ENCODE results near the gene SLC46A2. TPM values are rescaled to one million over a fixed set of nuclear protein-coding genes. Genes with fewer than 3 reads are reported as not detected.

SLC46A2 gene
- total RNA-seq, 1 experiment from 2014 or later: not detected

- Histone ChIP-seq H3K9me2 (ENCODE audit: insufficient read depth) (no peaks in the 10 kb centered on the region), H3K27me3 (ENCODE audit: insufficient read depth, low read length) (no peaks in the 10 kb centered on the region), H3K79me2 (ENCODE audit: insufficient read depth, low read length) (no peaks in the 10 kb centered on the region), H4K20me1 (ENCODE audit: insufficient read depth) (no peaks in the 10 kb centered on the region), H3K4me1 (ENCODE audit: control insufficient read depth in 1 of 2, insufficient read depth in 2 of 2, low read length in 2 of 2) (peaks cover 8 to 26% of the 10 kb centered on the region in 2 experiments), H3K9ac (ENCODE audit: low read length) (no peak overlapping the region), H2AFZ (ENCODE audit: low read depth, low read length, poor library complexity, severe bottlenecking) (no peak overlapping the region), H3K4me2 (ENCODE audit: low read length) (no peak overlapping the region), H3K27ac (ENCODE audit: low read depth, low read length) (no peak overlapping the region), H3K36me3 (ENCODE audit: control insufficient read depth in 1 of 2, insufficient read depth in 2 of 2, low read length in 2 of 2) (no peaks in the 10 kb centered on the region), H3K9me3 (ENCODE audit: control insufficient read depth in 1 of 2, insufficient read depth in 1 of 2, low read depth in 1 of 2, low read length in 2 of 2) (no peaks in the 10 kb centered on the region), H3K4me3 (replicated peaks in 1 of 2; ENCODE audit: low read depth in 1 of 2, low read length in 2 of 2) (no peak overlapping the region)
- no peak for DNase-seq (ENCODE audit: low read depth, low spot score)
- BruUV-seq (replicated peaks): no TSS peak
- RAD21 ChIA-PET (ENCODE audit: low non-redundant PET in 1 of 2, low total read pairs in 2 of 2, uncharacterized antibody in 2 of 2, unreplicated experiment in 2 of 2): no interaction called here
- CTCF ChIA-PET: no interaction called here
- intact Hi-C loops (cut with micrococcal nuclease): no loop called here
- POLR2A ChIA-PET: no interaction called here
- no peak for ATAC-seq
- TF ChIP-seq SRF (IDR thresholded peaks at IDR 0.05; ENCODE audit: low read depth): no peak
Observed at GRCh38 chr9:112863746-112864145, 26.9 kb downstream of the SLC46A2 start.

- no peaks in the 10 kb centered on the region for H3K79me2 ChIP-seq (ENCODE audit: insufficient read depth, low read length)
- no peak overlapping the region for H3K4me3 ChIP-seq (replicated peaks in 1 of 2; ENCODE audit: low read depth in 1 of 2, low read length in 2 of 2)
- ChIA-PET RAD21 (ENCODE audit: low non-redundant PET in 1 of 2, low total read pairs in 2 of 2, uncharacterized antibody in 2 of 2, unreplicated experiment in 2 of 2) (no interaction called here), CTCF (no interaction called here), POLR2A (no interaction called here)
- no peak for DNase-seq (ENCODE audit: low read depth, low spot score)
- no peak overlapping the region for H3K27ac ChIP-seq (ENCODE audit: low read depth, low read length)
- H3K9ac ChIP-seq (ENCODE audit: low read length): no peak overlapping the region
- no peaks in the 10 kb centered on the region for H4K20me1 ChIP-seq (ENCODE audit: insufficient read depth)
- no TSS peak for BruUV-seq (replicated peaks)
- no peak overlapping the region for H2AFZ ChIP-seq (ENCODE audit: low read depth, low read length, poor library complexity, severe bottlenecking)
- H3K9me3 ChIP-seq (ENCODE audit: control insufficient read depth in 1 of 2, insufficient read depth in 1 of 2, low read depth in 1 of 2, low read length in 2 of 2): no peaks in the 10 kb centered on the region
- no peaks in the 10 kb centered on the region for H3K27me3 ChIP-seq (ENCODE audit: insufficient read depth, low read length)
- TF ChIP-seq CEBPB (IDR thresholded peaks at IDR 0.05; ENCODE audit: low read depth) (no peak), EZH2 (IDR thresholded peaks at IDR 0.05) (no peak), ATF3 (IDR thresholded peaks at IDR 0.05) (no peak), JUND (IDR thresholded peaks at IDR 0.05) (no peak), EZH2phosphoT487 (IDR thresholded peaks at IDR 0.05; ENCODE audit: borderline replicate concordance) (no peak), SP1 (IDR thresholded peaks at IDR 0.05; ENCODE audit: low read depth) (no peak), MAX (IDR thresholded peaks at IDR 0.05) (no peak)
- H3K36me3 ChIP-seq (ENCODE audit: control insufficient read depth in 1 of 2, insufficient read depth in 2 of 2, low read length in 2 of 2): no peaks in the 10 kb centered on the region
- no peaks in the 10 kb centered on the region for H3K9me2 ChIP-seq (ENCODE audit: insufficient read depth)
- no peak overlapping the region for H3K4me2 ChIP-seq (ENCODE audit: low read length)
- H3K4me1 ChIP-seq (ENCODE audit: control insufficient read depth in 1 of 2, insufficient read depth in 2 of 2, low read length in 2 of 2): peaks cover 8 to 25% of the 10 kb centered on the region in 2 experiments
- intact Hi-C loops (cut with micrococcal nuclease): no loop called here
- no peak for ATAC-seq
Observed at GRCh38 chr9:112863214-112863613, 27.5 kb downstream of the SLC46A2 start.

All from HCT116 (cell line).